IMR-90 (cell line): ENCODE measurements around the gene DPCD.

Experiments
- CTCF ChIP-seq: conservative IDR thresholded peaks from 2 replicates; pipeline ENCODE4 v1.5.1; 2012; ENCODE audit warnings: mild to moderate bottlenecking, low read depth, low read length, improper control_type of control experiment
- MAZ ChIP-seq: IDR thresholded peaks from 2 replicates; pipeline ENCODE4 v1.6.1; 2012; ENCODE audit warnings: low read depth, mild to moderate bottlenecking, low read length, improper control_type of control experiment, moderate library complexity, borderline replicate concordance
- MXI1 ChIP-seq: IDR thresholded peaks from 2 replicates; pipeline ENCODE4 v1.6.1; 2012; ENCODE audit warnings: low read depth, mild to moderate bottlenecking, low read length, moderate library complexity, borderline replicate concordance
- POLR2A ChIP-seq: IDR thresholded peaks from 2 replicates; pipeline ENCODE4 v1.6.1; 2012; ENCODE audit warnings: mild to moderate bottlenecking, low read depth, low read length
- SMC3 ChIP-seq: fragments of 150-350 bp; IDR thresholded peaks from 2 replicates; pipeline ENCODE4 v1.6.1; 2016; ENCODE audit warnings: low read depth, mild to moderate bottlenecking, antibody characterized with exemption, low read length, moderate library complexity
- USF2 ChIP-seq: fragments of 150-350 bp; IDR thresholded peaks from 2 replicates; pipeline ENCODE4 v1.6.1; 2017; ENCODE audit warnings: mild to moderate bottlenecking, antibody characterized with exemption, low read length, low read depth

GRCh38 chr10:101639141-101639900 lies 51.2 kb downstream of the DPCD start:
- TF ChIP-seq CTCF: no peak
- no peak for TF ChIP-seq POLR2A
- no peak for TF ChIP-seq MXI1
- no peak for TF ChIP-seq USF2
- no peak for TF ChIP-seq MAZ
- no peak for TF ChIP-seq SMC3
